ENCODE data around the gene TTC31.

Gene TTC31

GRCh38 chr2:74488643-74489481 lies 6.0 kb downstream of the TTC31 start:
- DNase-seq = no peak

GRCh38 chr2:74489906-74490305 lies 7.0 kb downstream of the TTC31 start:
- DNase-seq = no peak

- DNase-seq = no peak
Observed at GRCh38 chr2:74491648-74492544, 9.0 kb downstream of the TTC31 start.

GRCh38 chr2:74493546-74493945 lies 10.7 kb downstream of the TTC31 start:
- no peak for DNase-seq

- DNase-seq = no peak
Observed at GRCh38 chr2:74495440-74495839, 12.6 kb downstream of the TTC31 start.

- no peak for DNase-seq
Observed at GRCh38 chr2:74496997-74497776, 14.3 kb downstream of the TTC31 start.

- DNase-seq = no peak
Observed at GRCh38 chr2:74497777-74498499, 15.1 kb downstream of the TTC31 start.

- no peak for DNase-seq
Observed at GRCh38 chr2:74498500-74499266, 15.8 kb downstream of the TTC31 start.

- DNase-seq = no peak
Observed at GRCh38 chr2:74499267-74499939, 16.5 kb downstream of the TTC31 start, which contains the start of gene LBX2. LBX2 (minus strand) TSS chr2:74499603; CDS start chr2:74499537, 66 bp downstream.

- DNase-seq = no peak
Observed at GRCh38 chr2:74499940-74500577, 17.2 kb downstream of the TTC31 start.

- DNase-seq = no peak
Observed at GRCh38 chr2:74500578-74500946, 17.7 kb downstream of the TTC31 start.

- DNase-seq = no peak
Observed at GRCh38 chr2:74501335-74502071, 18.6 kb downstream of the TTC31 start.

GRCh38 chr2:74502147-74502719 lies 19.4 kb downstream of the TTC31 start:
- no peak for DNase-seq

- DNase-seq = no peak
Observed at GRCh38 chr2:74502720-74503505, 20.0 kb downstream of the TTC31 start.

GRCh38 chr2:74503506-74504475 lies 20.9 kb downstream of the TTC31 start:
- DNase-seq = no peak

- no peak for DNase-seq
Observed at GRCh38 chr2:74504591-74504990, 21.7 kb downstream of the TTC31 start.

All from NCI-H2029 treated with DMSO at 0.1 percent for 48 hours (cell line).